ENCODE data around the gene RNF157. TPM values are rescaled to one million over a fixed set of nuclear protein-coding genes. Genes with fewer than 3 reads are reported as not detected.

Gene RNF157
- total and polyA plus RNA-seq, 2 of the 13 experiments (the other 11 are each of a cell fraction or from before 2014, with no cell fraction given), result 0.44 to 1.5 TPM

DNA sequence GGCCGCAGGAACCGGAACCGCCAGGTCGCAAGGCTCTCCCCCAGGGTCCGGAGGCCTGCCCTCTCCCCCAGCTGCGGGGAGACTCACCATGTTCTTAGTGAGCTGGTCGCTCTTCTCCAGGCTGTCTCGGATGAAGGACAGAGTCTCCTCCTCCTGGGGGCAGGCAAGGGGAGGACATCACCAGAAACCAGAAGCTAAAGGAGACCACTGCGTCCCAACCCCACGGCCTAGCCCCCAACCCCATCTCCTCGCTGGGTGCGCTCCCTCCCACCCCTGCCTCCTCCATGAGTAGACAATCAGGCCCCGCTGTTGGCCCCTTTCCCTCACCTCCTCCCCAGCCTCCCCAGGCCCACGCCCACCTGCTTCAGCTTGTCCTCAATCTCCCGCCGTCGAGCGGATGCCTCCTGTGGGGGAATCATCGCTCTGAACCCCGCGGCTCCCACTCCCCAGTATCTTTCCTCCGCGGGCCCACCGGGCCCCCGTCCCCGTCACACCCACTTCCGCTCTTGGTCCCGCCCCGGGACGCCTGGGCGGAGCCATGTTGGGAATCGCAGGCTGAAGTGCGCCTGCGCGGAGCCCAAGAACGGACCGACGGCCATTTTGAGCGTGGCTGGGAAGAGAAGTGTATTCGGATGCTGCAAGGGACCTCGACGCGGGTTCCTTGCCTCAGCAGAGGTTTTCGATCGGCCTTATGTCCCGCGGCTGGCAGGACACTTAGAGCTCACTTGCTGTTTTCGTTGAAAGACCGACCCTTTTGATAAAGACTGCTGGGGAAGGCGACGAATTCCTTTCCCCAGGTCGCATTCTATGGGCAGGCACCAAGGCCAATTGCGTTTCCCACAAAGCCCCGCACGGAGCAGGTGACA is 136.8 kb downstream of the RNF157 start, which contains the start of gene EXOC7 (continued):
- TF ChIP-seq ZBTB20 (CRISPR knock-in tag; IDR thresholded peaks at IDR 0.05; ENCODE audit: borderline replicate concordance, low read depth) (peak; percentile 36; the same call in 1 of the 2 replicates), PLRG1 (conservative IDR thresholded peaks at IDR 0.05) (no peak), ZNF569 (CRISPR knock-in tag; IDR thresholded peaks at IDR 0.05; ENCODE audit: borderline replicate concordance) (0 out of 2 replicates have a peak, but pooled peaks have one; percentile 38), POLR2AphosphoS5 (IDR thresholded peaks at IDR 0.05; ENCODE audit: low read depth, low read length) (peak; percentile 97), ZNF766 (CRISPR knock-in tag; IDR thresholded peaks at IDR 0.05; ENCODE audit: borderline replicate concordance) (peak; percentile 30; the same call in 1 of the 2 replicates), ZC3H13 (CRISPR knock-in tag; IDR thresholded peaks at IDR 0.05) (no peak; the same call in 1 of the 2 replicates), POGK (CRISPR knock-in tag; conservative IDR thresholded peaks at IDR 0.05) (peak; percentile 54; the same call in 1 of the 2 replicates), MED8 (CRISPR knock-in tag; IDR thresholded peaks at IDR 0.05; ENCODE audit: insufficient replicate concordance) (no peak), ZNF496 (CRISPR knock-in tag; IDR thresholded peaks at IDR 0.05; ENCODE audit: insufficient replicate concordance) (no peak), ZFP62 (CRISPR knock-in tag; IDR thresholded peaks at IDR 0.05) (no peak), MAFF (IDR thresholded peaks at IDR 0.05; ENCODE audit: low read depth, low read length) (no peak), RCOR2 (CRISPR knock-in tag; IDR thresholded peaks at IDR 0.05) (no peak), SP5 (CRISPR knock-in tag; IDR thresholded peaks at IDR 0.05; ENCODE audit: borderline replicate concordance, low read depth) (peak; percentile 86), HOXA3 (CRISPR knock-in tag; IDR thresholded peaks at IDR 0.05) (peak; percentile 94), IRX3 (CRISPR knock-in tag; IDR thresholded peaks at IDR 0.05; ENCODE audit: borderline replicate concordance, low read depth) (0 out of 2 replicates have a peak, but pooled peaks have one; percentile 70), ZNF367 (CRISPR knock-in tag; IDR thresholded peaks at IDR 0.05; ENCODE audit: borderline replicate concordance) (no peak), RAD21 (CRISPR knock-in tag; IDR thresholded peaks at IDR 0.05) (no peak), ZNF709 (CRISPR knock-in tag; IDR thresholded peaks at IDR 0.05) (peak; percentile 55; the same call in 1 of the 2 replicates), ZNF672 (CRISPR knock-in tag; IDR thresholded peaks at IDR 0.05) (no peak), MZF1 (CRISPR knock-in tag; IDR thresholded peaks at IDR 0.05; ENCODE audit: borderline replicate concordance) (no peak; the same call in 1 of the 2 replicates), PRDM4 (CRISPR knock-in tag; IDR thresholded peaks at IDR 0.05; ENCODE audit: borderline replicate concordance) (no peak)
- TF ChIP-seq, protein P1, sequence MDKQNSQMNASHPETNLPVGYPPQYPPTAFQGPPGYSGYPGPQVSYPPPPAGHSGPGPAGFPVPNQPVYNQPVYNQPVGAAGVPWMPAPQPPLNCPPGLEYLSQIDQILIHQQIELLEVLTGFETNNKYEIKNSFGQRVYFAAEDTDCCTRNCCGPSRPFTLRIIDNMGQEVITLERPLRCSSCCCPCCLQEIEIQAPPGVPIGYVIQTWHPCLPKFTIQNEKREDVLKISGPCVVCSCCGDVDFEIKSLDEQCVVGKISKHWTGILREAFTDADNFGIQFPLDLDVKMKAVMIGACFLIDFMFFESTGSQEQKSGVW (CRISPR knock-in tag; IDR thresholded peaks at IDR 0.05; ENCODE audit: borderline replicate concordance), result no peak
- TF ChIP-seq, protein P2, sequence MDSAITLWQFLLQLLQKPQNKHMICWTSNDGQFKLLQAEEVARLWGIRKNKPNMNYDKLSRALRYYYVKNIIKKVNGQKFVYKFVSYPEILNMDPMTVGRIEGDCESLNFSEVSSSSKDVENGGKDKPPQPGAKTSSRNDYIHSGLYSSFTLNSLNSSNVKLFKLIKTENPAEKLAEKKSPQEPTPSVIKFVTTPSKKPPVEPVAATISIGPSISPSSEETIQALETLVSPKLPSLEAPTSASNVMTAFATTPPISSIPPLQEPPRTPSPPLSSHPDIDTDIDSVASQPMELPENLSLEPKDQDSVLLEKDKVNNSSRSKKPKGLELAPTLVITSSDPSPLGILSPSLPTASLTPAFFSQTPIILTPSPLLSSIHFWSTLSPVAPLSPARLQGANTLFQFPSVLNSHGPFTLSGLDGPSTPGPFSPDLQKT (CRISPR knock-in tag; IDR thresholded peaks at IDR 0.05; ENCODE audit: borderline replicate concordance), result no peak
